OCI-LY7 (cell line): ENCODE results near the gene NCKAP5. TPM values are rescaled to one million over a fixed set of nuclear protein-coding genes. Genes with fewer than 3 reads are reported as not detected.

Source experiments
- BruUV-seq: library from RNA; stranded (reverse); fragments of 400-500 nt; replicated peaks from 2 replicates; lab custom pipeline; 2021; lab: Mats Ljungman, UMichigan
- CTCF ChIA-PET: fragments of 300-600 bp; sonication (Branson Sonifier 250); formaldehyde crosslinking; loops from one replicate; lab custom pipeline; 2022; ENCODE audit warnings: antibody characterized with exemption; ENCODE audit not compliant: unreplicated experiment; lab: Charles Lee
- POLR2A ChIA-PET: fragments of 300-600 bp; sonication (Branson Sonifier 250); formaldehyde crosslinking; loops from one replicate; lab custom pipeline; 2022; ENCODE audit warnings: antibody characterized with exemption; lab: Charles Lee
- DNase-seq: peaks from one replicate; pipeline ENCODE4 v3.0.0-alpha.2; 2015; ENCODE audit warnings: low spot score
- H2AFZ ChIP-seq: fragments of 200-600 bp; sonication (generic), shearing (Covaris generic); 2 replicates; pipeline ENCODE4 v1.6.1; 2014; ENCODE audit warnings: mild to moderate bottlenecking, antibody characterized with exemption, low read length, moderate library complexity
- H3K27ac ChIP-seq: fragments of 200-600 bp; sonication (generic); 2 replicates; pipeline ENCODE4 v1.5.1; 2014; ENCODE audit warnings: mixed run types, low read depth, mild to moderate bottlenecking, moderate library complexity, low read length, inconsistent platforms; ENCODE audit not compliant: poor library complexity, severe bottlenecking
- H3K36me3 ChIP-seq: fragments of 200-600 bp; sonication (generic); 2 replicates; pipeline ENCODE4 v1.6.1; 2014; ENCODE audit warnings: mild to moderate bottlenecking, antibody characterized with exemption, low read length, moderate library complexity, mixed read lengths; ENCODE audit not compliant: insufficient read depth
- H3K4me1 ChIP-seq: fragments of 200-600 bp; sonication (generic); 2 replicates; pipeline ENCODE4 v1.5.1; 2014; ENCODE audit warnings: mild to moderate bottlenecking, low read length; ENCODE audit not compliant: insufficient read depth, poor library complexity, severe bottlenecking
- H3K4me2 ChIP-seq: fragments of 200-600 bp; sonication (generic); 2 replicates; pipeline ENCODE4 v1.6.1; 2014; ENCODE audit warnings: mild to moderate bottlenecking, low read length
- H3K4me3 ChIP-seq: fragments of 200-600 bp; sonication (generic); 2 replicates; pipeline ENCODE4 v1.5.1; 2014; ENCODE audit warnings: mild to moderate bottlenecking, low read depth, low read length; ENCODE audit not compliant: poor library complexity, severe bottlenecking
- H3K79me2 ChIP-seq: fragments of 200-600 bp; sonication (generic); 2 replicates; pipeline ENCODE4 v1.6.1; 2016; ENCODE audit warnings: low read depth, mild to moderate bottlenecking, low read length, moderate library complexity, mixed read lengths; ENCODE audit not compliant: insufficient read depth
- H3K9me2 ChIP-seq: fragments of 200-600 bp; sonication (generic); 2 replicates; pipeline ENCODE4 v1.6.1; 2016; ENCODE audit warnings: mild to moderate bottlenecking, low read length, mixed read lengths; ENCODE audit not compliant: insufficient read depth
- H3K9me3 ChIP-seq: fragments of 200-600 bp; sonication (generic); 2 replicates; pipeline ENCODE4 v1.6.1; 2014; ENCODE audit warnings: mild to moderate bottlenecking, mixed run types, low read length, mixed read lengths
- H4K20me1 ChIP-seq: fragments of 200-600 bp; sonication (generic); 2 replicates; pipeline ENCODE4 v1.6.1; 2014; ENCODE audit warnings: mild to moderate bottlenecking, antibody characterized with exemption, low read length, moderate library complexity, mixed read lengths; ENCODE audit not compliant: insufficient read depth
- CTCF ChIP-seq: fragments of 200-600 bp; sonication (generic); conservative IDR thresholded peaks from 2 replicates; pipeline ENCODE4 v1.5.1; 2014; ENCODE audit warnings: mild to moderate bottlenecking, antibody characterized with exemption, low read length, moderate library complexity, mixed read lengths
- EZH2phosphoT487 ChIP-seq: fragments of 200-600 bp; sonication (generic); IDR thresholded peaks from 2 replicates; pipeline ENCODE4 v1.6.1; 2018; ENCODE audit warnings: low read depth, borderline replicate concordance, mild to moderate bottlenecking, mixed run types, antibody characterized with exemption, low read length, moderate library complexity, mixed read lengths
- intact Hi-C: fragments of 100-400 bp; cut with micrococcal nuclease; formaldehyde crosslinking; loops from one replicate; pipeline ENCODE4 v1.10.0; 2022; ENCODE audit not compliant: unreplicated experiment
- total RNA-seq, 2 experiments: library from RNA; depleted of rRNA in 1 of 2; stranded (reverse); fragments of >200 nt in 1 of 2; shearing (Covaris generic) in 1 of 2; gene quantifications; 2 replicates each; pipeline ENCODE4 v1.2.3, GENCODE V29; 2014 to 2022

Gene NCKAP5
- total RNA-seq, 2 experiments from 2014 or later = not detected

- ChIA-PET POLR2A (interaction anchor here (1.2 kb wide), 1 partner anchor 20 kb away, joined by 4 read pairs; no protein-coding TSS in a partner anchor), CTCF (no interaction called here)
- DNase-seq = no peak
- H3K79me2 ChIP-seq = no peaks in the 10 kb centered on the region
- H3K36me3 ChIP-seq = no peaks in the 10 kb centered on the region
- H3K4me3 ChIP-seq = no peak overlapping the region
- no peaks in the 10 kb centered on the region for H3K9me2 ChIP-seq
- no peaks in the 10 kb centered on the region for H3K9me3 ChIP-seq
- H3K4me2 ChIP-seq = no peak overlapping the region
- BruUV-seq = no TSS peak
- no peaks in the 10 kb centered on the region for H3K4me1 ChIP-seq
- H3K27ac ChIP-seq = no peak overlapping the region
- no peak overlapping the region for H2AFZ ChIP-seq
- no peaks in the 10 kb centered on the region for H4K20me1 ChIP-seq
- TF ChIP-seq CTCF (no peak), EZH2phosphoT487 (no peak)
- intact Hi-C loops = no loop called here
These were observed 835.2 kb downstream of the NCKAP5 start for GRCh38 chr2:132733094-132733493.

- CTCF ChIA-PET = no interaction called here
- POLR2A ChIA-PET = interaction anchor here (1.2 kb wide), 1 partner anchor 19 kb away, joined by 4 read pairs; no protein-coding TSS in a partner anchor
- Histone ChIP-seq H3K9me2 (no peaks in the 10 kb centered on the region), H3K36me3 (no peaks in the 10 kb centered on the region), H3K4me1 (no peaks in the 10 kb centered on the region), H2AFZ (no peak overlapping the region), H4K20me1 (no peaks in the 10 kb centered on the region), H3K9me3 (no peaks in the 10 kb centered on the region), H3K27ac (no peak overlapping the region), H3K4me2 (no peak overlapping the region), H3K4me3 (no peak overlapping the region), H3K79me2 (no peaks in the 10 kb centered on the region)
- no peak for TF ChIP-seq EZH2phosphoT487
- no peak for TF ChIP-seq CTCF
- no peak for DNase-seq
- intact Hi-C loops = no loop called here
- no TSS peak for BruUV-seq
These were observed 835.6 kb downstream of the NCKAP5 start for GRCh38 chr2:132732694-132733093.

DNA sequence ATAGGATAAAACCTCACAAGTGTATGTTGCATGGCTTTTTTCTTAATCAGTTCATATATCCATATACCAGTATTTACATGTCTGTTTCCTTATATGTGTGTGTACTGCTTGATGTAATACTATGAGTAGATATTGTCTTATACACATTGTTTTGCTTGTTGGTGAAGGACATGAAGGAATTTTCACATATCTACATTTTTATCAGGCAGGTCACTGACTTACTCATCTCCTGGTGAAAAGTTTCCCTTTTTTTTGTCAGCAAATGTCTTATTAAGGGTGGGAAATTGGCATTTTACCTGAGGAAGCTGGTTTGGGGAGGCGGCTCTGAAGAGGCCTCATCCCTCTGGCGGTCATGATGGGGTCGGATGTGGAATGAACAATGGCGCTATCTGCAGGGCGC lies 836.8 kb downstream of the NCKAP5 start:
- no peak for DNase-seq
- ChIA-PET CTCF (no interaction called here), POLR2A (no interaction called here)
- intact Hi-C loops = no loop called here
- Histone ChIP-seq H3K36me3 (no peaks in the 10 kb centered on the region), H3K9me3 (no peaks in the 10 kb centered on the region), H3K9me2 (no peaks in the 10 kb centered on the region), H3K4me3 (no peak overlapping the region), H3K4me2 (no peak overlapping the region), H3K4me1 (no peaks in the 10 kb centered on the region), H2AFZ (no peak overlapping the region), H4K20me1 (no peaks in the 10 kb centered on the region), H3K79me2 (no peaks in the 10 kb centered on the region), H3K27ac (no peak overlapping the region)
- TF ChIP-seq CTCF = no peak
- TF ChIP-seq EZH2phosphoT487 = no peak
- BruUV-seq = no TSS peak
